IMR-90 (cell line): ENCODE measurements around the gene JAGN1. TPM values are rescaled to one million over a fixed set of nuclear protein-coding genes. Genes with fewer than 3 reads are reported as not detected.
"Not testable (repeated sequence)": the region's sequence is repeated elsewhere in the genome, so short reads cannot be mapped to it uniquely, and the experiment has no call there.

Experiments used
- ATAC-seq: fragments of 200-7000 bp; cut with Tn5 transposase; 2 replicates; pipeline ENCODE4 v1.9.1; 2020; ENCODE audit warnings: low read depth, mild to moderate bottlenecking, moderate library complexity
- BruUV-seq: library from RNA; stranded (reverse); fragments of 400-500 nt; replicated peaks from 2 replicates; lab custom pipeline; 2021; lab: Mats Ljungman, UMichigan
- CTCF ChIA-PET: fragments of 300-600 bp; formaldehyde crosslinking; extraction: SDS; loops from one replicate; lab custom pipeline; 2021; ENCODE audit warnings: antibody characterized with exemption; lab: Yijun Ruan, JAX
- POLR2A ChIA-PET: fragments of 300-600 bp; sonication (Branson Sonifier 250); formaldehyde crosslinking; loops from one replicate; lab custom pipeline; 2022; ENCODE audit warnings: antibody characterized with exemption; ENCODE audit not compliant: unreplicated experiment; lab: Charles Lee
- DNase-seq: peaks from one replicate; pipeline ENCODE4 v3.0.0; 2013
- H2AFZ ChIP-seq: replicated peaks from 2 replicates; pipeline ENCODE3; 2013; ENCODE audit warnings: low read length, mild to moderate bottlenecking; ENCODE audit not compliant: poor library complexity
- H2AK5ac ChIP-seq: 2 replicates; pipeline ENCODE4 v1.6.1; 2013; ENCODE audit warnings: low read depth, low read length, inconsistent platforms
- H2AK9ac ChIP-seq: replicated peaks from 2 replicates; pipeline ENCODE3; 2013; ENCODE audit warnings: mild to moderate bottlenecking, low read depth, low read length, moderate library complexity; ENCODE audit not compliant: poor library complexity
- H2BK120ac ChIP-seq: 2 replicates; pipeline ENCODE4 v1.6.1; 2013; ENCODE audit warnings: low read depth, low read length, inconsistent platforms
- H2BK15ac ChIP-seq: 3 replicates; pipeline ENCODE4 v1.6.1; 2013; ENCODE audit warnings: low read depth, low read length, inconsistent platforms
- H2BK20ac ChIP-seq: 2 replicates; pipeline ENCODE4 v1.6.1; 2013; ENCODE audit warnings: low read depth, mild to moderate bottlenecking, inconsistent platforms, low read length, moderate library complexity
- H2BK5ac ChIP-seq: 2 replicates; pipeline ENCODE4 v1.6.1; 2013; ENCODE audit warnings: mild to moderate bottlenecking, low read depth, low read length, inconsistent platforms; ENCODE audit not compliant: poor library complexity, severe bottlenecking
- H3K14ac ChIP-seq: replicated peaks from 2 replicates; pipeline ENCODE4 v1.6.1; 2013; ENCODE audit warnings: low read depth, low read length, inconsistent platforms
- H3K18ac ChIP-seq: 2 replicates; pipeline ENCODE4 v1.6.1; 2013; ENCODE audit warnings: low read depth, low read length, control low read depth
- H3K23ac ChIP-seq: 2 replicates; pipeline ENCODE4 v1.6.1; 2013; ENCODE audit warnings: low read depth, low read length, inconsistent platforms
- H3K27ac ChIP-seq: 2 replicates; pipeline ENCODE4 v1.5.1; 2013; ENCODE audit warnings: mild to moderate bottlenecking, control low read depth, low read length; ENCODE audit not compliant: insufficient read depth
- H3K27me3 ChIP-seq: 2 replicates; pipeline ENCODE4 v1.6.1; 2013; ENCODE audit warnings: low read length; ENCODE audit not compliant: control insufficient read depth, insufficient read depth
- H3K36me3 ChIP-seq: 2 replicates; pipeline ENCODE4 v1.6.1; 2013; ENCODE audit warnings: low read length, mixed read lengths; ENCODE audit not compliant: control insufficient read depth, insufficient read depth
- H3K4ac ChIP-seq: 2 replicates; pipeline ENCODE4 v1.6.1; 2013; ENCODE audit warnings: low read depth, low read length, inconsistent platforms
- H3K4me1 ChIP-seq: 2 replicates; pipeline ENCODE4 v1.6.1; 2013; ENCODE audit warnings: low read length, mixed read lengths; ENCODE audit not compliant: control insufficient read depth, insufficient read depth
- H3K4me2 ChIP-seq: 2 replicates; pipeline ENCODE4 v1.6.1; 2013; ENCODE audit warnings: low read depth, mild to moderate bottlenecking, control low read depth, low read length, moderate library complexity
- H3K4me3 ChIP-seq: 2 replicates; pipeline ENCODE4 v1.5.1; 2013; ENCODE audit warnings: low read depth, mild to moderate bottlenecking, control low read depth, low read length, moderate library complexity; ENCODE audit not compliant: insufficient read depth
- H3K56ac ChIP-seq: 2 replicates; pipeline ENCODE4 v1.6.1; 2013; ENCODE audit warnings: low read length, inconsistent platforms; ENCODE audit not compliant: insufficient read depth; ENCODE audit errors: extremely low read depth
- H3K79me1 ChIP-seq, 2 experiments: 2 replicates each; pipeline ENCODE4 v1.6.1; 2013; ENCODE audit warnings: low read length in 2 of 2, inconsistent platforms in 1 of 2, low read depth in 1 of 2
- H3K9ac ChIP-seq: 2 replicates; pipeline ENCODE4 v1.6.1; 2013; ENCODE audit warnings: low read depth, low read length, control low read depth
- H3K9me1 ChIP-seq: 2 replicates; pipeline ENCODE4 v1.6.1; 2013; ENCODE audit warnings: low read length, inconsistent platforms; ENCODE audit not compliant: insufficient read depth
- H3K9me3 ChIP-seq: 2 replicates; pipeline ENCODE4 v1.6.1; 2013; ENCODE audit warnings: low read length; ENCODE audit not compliant: control insufficient read depth, insufficient read depth
- H4K20me1 ChIP-seq: 2 replicates; pipeline ENCODE4 v1.6.1; 2013; ENCODE audit warnings: low read length, inconsistent platforms; ENCODE audit not compliant: insufficient read depth
- H4K5ac ChIP-seq: 2 replicates; pipeline ENCODE4 v1.6.1; 2013; ENCODE audit warnings: mild to moderate bottlenecking, low read depth, low read length, control low read depth
- H4K8ac ChIP-seq, 2 experiments: 2 replicates each; pipeline ENCODE4 v1.6.1; 2013; ENCODE audit warnings: low read depth in 2 of 2, low read length in 2 of 2, control low read depth in 1 of 2, inconsistent platforms in 1 of 2
- H4K91ac ChIP-seq: 2 replicates; pipeline ENCODE4 v1.6.1; 2013; ENCODE audit warnings: low read depth, low read length, inconsistent platforms; ENCODE audit not compliant: insufficient read depth
- RAD21 ChIP-seq: IDR thresholded peaks from 2 replicates; pipeline ENCODE4 v1.6.1; 2012; ENCODE audit warnings: low read length, improper control_type of control experiment
- SMC3 ChIP-seq: fragments of 150-350 bp; IDR thresholded peaks from 2 replicates; pipeline ENCODE4 v1.6.1; 2016; ENCODE audit warnings: low read depth, mild to moderate bottlenecking, antibody characterized with exemption, low read length, moderate library complexity
- whole genome bisulfite sequencing, 2 experiments: methylation state at CpG; one replicate each; pipeline versions ENCODE4 v1.1.5 to v1.1.7; 2013; ENCODE audit warnings: missing lambda C conversion rate in 2 of 2; ENCODE audit not compliant: insufficient read length in 1 of 2; ENCODE audit errors: extremely low coverage in 2 of 2; 5-methylcytosine and 5-hydroxymethylcytosine counted together
- dilution Hi-C: fragments of 300-500 bp; cut with HindIII; formaldehyde crosslinking; loops from one replicate; pipeline ENCODE4 v1.14.3; 2018; ENCODE audit warnings: low sequenced_read_pairs; ENCODE audit not compliant: unreplicated experiment
- in situ Hi-C: fragments of 300-500 bp; cut with MboI; formaldehyde crosslinking; loops from 3 replicates; pipeline ENCODE4 v1.14.3; 2019; ENCODE audit warnings: low sequenced_read_pairs, inconsistent platforms, mixed read lengths
- intact Hi-C: fragments of 100-400 bp; cut with micrococcal nuclease; formaldehyde crosslinking; loops from 2 replicates; pipeline ENCODE4 v1.10.0; 2022
- polyA plus RNA-seq, 3 experiments: library from polyadenylated mRNA; depleted of rRNA; stranded (reverse); fragments of >200 nt; gene quantifications; 2 replicates each; pipeline ENCODE4 v1.2.3, GENCODE V29; 2012; ENCODE audit warnings: low replicate concordance in 1 of 3
- total RNA-seq: library from RNA; depleted of rRNA; stranded (reverse); fragments of >200 nt; gene quantifications from 2 replicates; pipeline ENCODE4 v1.2.3, GENCODE V29; 2012
- TF ChIP-seq, protein P1 (sequence below): conservative IDR thresholded peaks from 2 replicates; pipeline ENCODE4 v1.5.1; 2012; ENCODE audit warnings: mild to moderate bottlenecking, low read depth, low read length, improper control_type of control experiment

JAGN1 gene
- total and polyA plus RNA-seq, 2 of the 4 experiments (the other 2 are of a cell fraction) = 32.7 to 39.3 TPM

DNA sequence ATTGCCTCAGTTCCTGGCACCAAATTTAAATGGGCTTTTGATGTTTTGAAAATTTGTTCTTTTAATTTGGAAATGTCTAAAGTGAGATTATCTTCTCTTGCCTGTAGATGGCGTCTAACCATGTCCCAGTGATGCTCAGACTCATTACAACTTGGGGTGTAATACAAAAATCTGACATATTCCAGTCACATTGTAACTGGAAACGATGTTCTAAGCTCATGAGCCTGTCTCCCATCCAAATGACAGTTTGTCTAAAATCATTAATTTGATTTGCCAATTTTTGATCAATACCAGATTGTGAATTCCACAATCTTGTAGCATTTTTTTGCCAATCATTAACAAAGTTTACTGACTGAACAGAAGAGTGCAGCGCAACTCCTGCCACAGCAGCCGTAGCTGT, 41.5 kb upstream of the JAGN1 start:
- H4K8ac ChIP-seq, H3K18ac ChIP-seq, H3K36me3 ChIP-seq, H3K4me1 ChIP-seq, in situ Hi-C loops, H3K9me3 ChIP-seq, BruUV-seq, H3K4ac ChIP-seq, H3K4me2 ChIP-seq, H4K5ac ChIP-seq, H4K20me1 ChIP-seq, ATAC-seq, CTCF ChIA-PET, H2BK15ac ChIP-seq, H3K14ac ChIP-seq, H3K9ac ChIP-seq, H3K27me3 ChIP-seq, H2BK20ac ChIP-seq, H2AK9ac ChIP-seq, H4K91ac ChIP-seq, H2BK5ac ChIP-seq, H2AFZ ChIP-seq, H3K9me1 ChIP-seq, H3K23ac ChIP-seq, H3K56ac ChIP-seq, H3K79me1 ChIP-seq, H3K4me3 ChIP-seq, H2BK120ac ChIP-seq, H3K27ac ChIP-seq, dilution Hi-C loops, H2AK5ac ChIP-seq, POLR2A ChIA-PET: not testable (repeated sequence)
- TF ChIP-seq RAD21 = peak; percentile 50
- TF ChIP-seq, protein P1, sequence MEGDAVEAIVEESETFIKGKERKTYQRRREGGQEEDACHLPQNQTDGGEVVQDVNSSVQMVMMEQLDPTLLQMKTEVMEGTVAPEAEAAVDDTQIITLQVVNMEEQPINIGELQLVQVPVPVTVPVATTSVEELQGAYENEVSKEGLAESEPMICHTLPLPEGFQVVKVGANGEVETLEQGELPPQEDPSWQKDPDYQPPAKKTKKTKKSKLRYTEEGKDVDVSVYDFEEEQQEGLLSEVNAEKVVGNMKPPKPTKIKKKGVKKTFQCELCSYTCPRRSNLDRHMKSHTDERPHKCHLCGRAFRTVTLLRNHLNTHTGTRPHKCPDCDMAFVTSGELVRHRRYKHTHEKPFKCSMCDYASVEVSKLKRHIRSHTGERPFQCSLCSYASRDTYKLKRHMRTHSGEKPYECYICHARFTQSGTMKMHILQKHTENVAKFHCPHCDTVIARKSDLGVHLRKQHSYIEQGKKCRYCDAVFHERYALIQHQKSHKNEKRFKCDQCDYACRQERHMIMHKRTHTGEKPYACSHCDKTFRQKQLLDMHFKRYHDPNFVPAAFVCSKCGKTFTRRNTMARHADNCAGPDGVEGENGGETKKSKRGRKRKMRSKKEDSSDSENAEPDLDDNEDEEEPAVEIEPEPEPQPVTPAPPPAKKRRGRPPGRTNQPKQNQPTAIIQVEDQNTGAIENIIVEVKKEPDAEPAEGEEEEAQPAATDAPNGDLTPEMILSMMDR = peak; percentile 53
- peak; percentile 54 for TF ChIP-seq SMC3
- no CpG with 5 or more reads among the region's 4 CpGs for WGBS, 2 experiments
- DNase-seq = peak; percentile 43
- intact Hi-C loops = loop anchor here (2.0 to 10.0 kb wide), 4 partner anchors 42 to 436 kb away; partner anchors contain the start of genes CRELD1 and JAGN1

DNA sequence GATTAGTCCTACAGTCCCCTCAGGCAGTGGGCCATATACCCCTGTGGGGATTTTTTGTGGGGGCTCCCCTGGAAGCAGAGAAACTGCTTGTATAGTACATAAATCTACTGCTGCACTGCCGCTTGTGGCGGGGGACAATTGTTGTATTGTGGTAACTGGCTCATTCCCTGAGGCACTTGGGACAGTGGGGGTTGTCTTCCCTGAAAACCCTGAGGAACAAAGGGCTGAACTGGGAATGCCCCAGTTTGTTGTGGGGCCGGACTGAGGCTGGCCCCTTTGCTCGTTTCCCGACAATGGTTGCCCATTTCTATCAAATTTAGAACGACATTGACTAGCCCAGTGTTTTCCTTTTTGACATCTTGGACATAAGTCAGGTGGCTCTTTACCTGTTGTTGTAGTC, 39.0 kb upstream of the JAGN1 start:
- H2BK5ac ChIP-seq, H3K9me3 ChIP-seq, DNase-seq, H3K9ac ChIP-seq, H2BK20ac ChIP-seq, H3K27me3 ChIP-seq, H3K79me1 ChIP-seq, BruUV-seq, H3K4ac ChIP-seq, H4K20me1 ChIP-seq, H3K4me2 ChIP-seq, H3K23ac ChIP-seq, ATAC-seq, CTCF ChIA-PET, H4K8ac ChIP-seq, H2AK5ac ChIP-seq, H3K36me3 ChIP-seq, H2AK9ac ChIP-seq, H3K14ac ChIP-seq, dilution Hi-C loops, H3K4me1 ChIP-seq, H4K5ac ChIP-seq, H2AFZ ChIP-seq, intact Hi-C loops, H3K9me1 ChIP-seq, H3K18ac ChIP-seq, H3K27ac ChIP-seq, H3K56ac ChIP-seq, in situ Hi-C loops, H2BK120ac ChIP-seq, H3K4me3 ChIP-seq, H2BK15ac ChIP-seq, H4K91ac ChIP-seq, POLR2A ChIA-PET: not testable (repeated sequence)
- no CpG with 5 or more reads among the region's 6 CpGs for WGBS, 2 experiments
